ENCODE data around the gene EEF1AKMT4. TPM values are rescaled to one million over a fixed set of nuclear protein-coding genes. Genes with fewer than 3 reads are reported as not detected.

Gene EEF1AKMT4
- total and polyA plus RNA-seq, 2 donors, result 2.9 to 5.0 TPM

DNA sequence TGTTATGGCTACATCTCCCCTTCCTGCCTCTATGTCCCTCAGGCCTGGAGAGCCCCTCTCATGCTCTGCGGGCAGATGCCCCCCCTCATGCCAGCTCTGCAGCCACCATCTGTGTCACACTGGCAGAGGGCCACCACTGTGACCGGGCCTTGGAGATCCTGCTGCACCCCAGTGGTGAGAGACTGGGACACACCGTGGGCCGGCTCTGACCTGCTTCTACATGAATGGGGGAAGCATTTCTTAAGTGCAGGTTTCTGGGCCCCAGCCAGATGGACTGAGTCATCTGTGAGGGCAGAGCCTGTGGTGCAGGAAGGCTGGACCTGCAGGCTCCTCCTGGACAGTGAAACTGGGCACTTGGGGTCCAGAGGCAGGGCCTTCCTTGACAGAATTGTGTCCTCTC lies 15.2 kb upstream of the EEF1AKMT4 start:
- Histone ChIP-seq H3K9me3 (ENCODE audit: control insufficient read depth in 2 of 2, insufficient read depth in 1 of 2, low read length in 1 of 2) (peaks cover 0 to 4% of the 10 kb centered on the region in 2 donors), H3K4me1 (ENCODE audit: control insufficient read depth in 2 of 2, insufficient read depth in 2 of 2, low read length in 2 of 2) (peaks cover 4 to 7% of the 10 kb centered on the region in 2 donors), H3K36me3 (ENCODE audit: control insufficient read depth in 2 of 2, insufficient read depth in 2 of 2, low read length in 1 of 2) (no peaks in the 10 kb centered on the region), H3K27ac (ENCODE audit: low read depth in 1 of 2, low read length in 1 of 2) (no peak overlapping the region), H3K4me3 (ENCODE audit: low read length in 2 of 2) (no peak overlapping the region), H3K27me3 (ENCODE audit: control insufficient read depth in 2 of 2, insufficient read depth in 1 of 2, low read length in 1 of 2) (peaks cover 39 to 63% of the 10 kb centered on the region in 2 donors)
- DNase-seq (ENCODE audit: low read depth in 6 of 9, low spot score in 9 of 9), result no peak
- WGBS, result 68% methylated on average over 4 of the region's 4 CpGs

GRCh38 chr3:184234671-184235380 lies 14.6 kb upstream of the EEF1AKMT4 start:
- 95% methylated on average over 19 of the region's 19 CpGs for WGBS
- no peak for DNase-seq (ENCODE audit: low read depth in 6 of 9, low spot score in 9 of 9)
- no peak overlapping the region for H3K4me3 ChIP-seq (ENCODE audit: low read length in 2 of 2)
- peaks cover 34 to 57% of the 10 kb centered on the region in 2 donors for H3K27me3 ChIP-seq (ENCODE audit: control insufficient read depth in 2 of 2, insufficient read depth in 1 of 2, low read length in 1 of 2)
- peaks cover 1 to 3% of the 10 kb centered on the region in 2 donors for H3K4me1 ChIP-seq (ENCODE audit: control insufficient read depth in 2 of 2, insufficient read depth in 2 of 2, low read length in 2 of 2)
- H3K27ac ChIP-seq (ENCODE audit: low read depth in 1 of 2, low read length in 1 of 2), result no peak overlapping the region
- no peaks in the 10 kb centered on the region for H3K36me3 ChIP-seq (ENCODE audit: control insufficient read depth in 2 of 2, insufficient read depth in 2 of 2, low read length in 1 of 2)
- H3K9me3 ChIP-seq (ENCODE audit: control insufficient read depth in 2 of 2, insufficient read depth in 1 of 2, low read length in 1 of 2), result peaks cover 0 to 4% of the 10 kb centered on the region in 2 donors

GRCh38 chr3:184235381-184236032 lies 14.0 kb upstream of the EEF1AKMT4 start:
- DNase-seq (ENCODE audit: low read depth in 6 of 9, low spot score in 9 of 9), result no peak
- Histone ChIP-seq H3K9me3 (ENCODE audit: control insufficient read depth in 2 of 2, insufficient read depth in 1 of 2, low read length in 1 of 2) (peaks cover 0 to 4% of the 10 kb centered on the region in 2 donors), H3K27ac (ENCODE audit: low read depth in 1 of 2, low read length in 1 of 2) (no peak overlapping the region), H3K36me3 (ENCODE audit: control insufficient read depth in 2 of 2, insufficient read depth in 2 of 2, low read length in 1 of 2) (no peaks in the 10 kb centered on the region), H3K4me1 (ENCODE audit: control insufficient read depth in 2 of 2, insufficient read depth in 2 of 2, low read length in 2 of 2) (no peaks in the 10 kb centered on the region), H3K4me3 (ENCODE audit: low read length in 2 of 2) (no peak overlapping the region), H3K27me3 (ENCODE audit: control insufficient read depth in 2 of 2, insufficient read depth in 1 of 2, low read length in 1 of 2) (peaks cover 28 to 51% of the 10 kb centered on the region in 2 donors)
- 92% methylated on average over 4 of the region's 4 CpGs for WGBS

GRCh38 chr3:184236033-184236410 lies 13.4 kb upstream of the EEF1AKMT4 start:
- H3K27ac ChIP-seq (ENCODE audit: low read depth in 1 of 2, low read length in 1 of 2), result no peak overlapping the region
- H3K36me3 ChIP-seq (ENCODE audit: control insufficient read depth in 2 of 2, insufficient read depth in 2 of 2, low read length in 1 of 2), result no peaks in the 10 kb centered on the region
- no peak overlapping the region for H3K4me3 ChIP-seq (ENCODE audit: low read length in 2 of 2)
- no peaks in the 10 kb centered on the region for H3K4me1 ChIP-seq (ENCODE audit: control insufficient read depth in 2 of 2, insufficient read depth in 2 of 2, low read length in 2 of 2)
- no peak for DNase-seq (ENCODE audit: low read depth in 6 of 9, low spot score in 9 of 9)
- WGBS, result 84% methylated on average over 14 of the region's 14 CpGs
- peaks cover 24 to 49% of the 10 kb centered on the region in 2 donors for H3K27me3 ChIP-seq (ENCODE audit: control insufficient read depth in 2 of 2, insufficient read depth in 1 of 2, low read length in 1 of 2)
- peaks cover 0 to 2% of the 10 kb centered on the region in 2 donors for H3K9me3 ChIP-seq (ENCODE audit: control insufficient read depth in 2 of 2, insufficient read depth in 1 of 2, low read length in 1 of 2)

DNA sequence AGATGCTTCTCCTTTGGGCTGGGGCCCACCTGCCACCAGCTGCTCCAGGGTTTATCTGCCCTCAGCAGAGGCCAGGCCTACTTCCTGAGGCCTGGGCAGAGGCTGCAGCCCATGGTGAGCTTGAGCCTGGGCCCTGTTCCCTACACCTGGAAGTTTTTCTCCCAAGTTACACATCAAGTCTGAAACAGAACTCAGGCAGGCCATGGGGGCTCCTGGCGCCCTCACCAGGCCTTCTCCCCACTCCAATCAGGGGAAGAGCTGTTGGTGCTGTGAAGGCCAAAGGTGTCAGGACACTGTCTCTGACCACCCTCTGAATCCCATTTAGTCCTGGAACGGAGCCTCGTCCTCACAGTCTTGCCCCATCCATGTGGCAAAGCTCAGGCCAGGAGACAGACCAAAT lies 12.8 kb upstream of the EEF1AKMT4 start:
- Histone ChIP-seq H3K36me3 (ENCODE audit: control insufficient read depth in 2 of 2, insufficient read depth in 2 of 2, low read length in 1 of 2) (peaks cover 0 to 5% of the 10 kb centered on the region in 2 donors), H3K4me1 (ENCODE audit: control insufficient read depth in 2 of 2, insufficient read depth in 2 of 2, low read length in 2 of 2) (no peaks in the 10 kb centered on the region), H3K4me3 (ENCODE audit: low read length in 2 of 2) (no peak overlapping the region), H3K27me3 (ENCODE audit: control insufficient read depth in 2 of 2, insufficient read depth in 1 of 2, low read length in 1 of 2) (peaks cover 18 to 45% of the 10 kb centered on the region in 2 donors), H3K27ac (ENCODE audit: low read depth in 1 of 2, low read length in 1 of 2) (no peak overlapping the region), H3K9me3 (ENCODE audit: control insufficient read depth in 2 of 2, insufficient read depth in 1 of 2, low read length in 1 of 2) (no peaks in the 10 kb centered on the region)
- DNase-seq (ENCODE audit: low read depth in 6 of 9, low spot score in 9 of 9), result no peak
- 95% methylated on average over 3 of the region's 3 CpGs for WGBS

DNA sequence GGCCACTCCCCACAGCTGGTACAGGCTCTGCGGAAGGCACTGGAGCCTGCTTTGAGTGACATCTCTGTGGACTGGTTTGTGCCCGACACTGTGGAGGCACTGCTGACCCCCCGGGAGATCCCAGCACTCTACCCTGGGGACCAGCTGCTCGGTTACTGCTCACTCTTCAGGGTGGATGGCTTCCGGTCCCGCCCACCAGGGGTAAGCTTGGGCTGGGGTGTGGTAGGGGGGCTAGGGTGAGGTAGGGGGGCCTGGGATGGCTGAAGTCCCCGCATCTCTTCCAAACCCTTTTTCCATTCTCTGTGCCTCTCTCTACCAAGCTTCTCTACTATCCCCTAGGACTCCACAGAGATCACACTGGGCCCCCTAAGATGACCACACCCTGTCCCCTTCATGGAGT lies 12.3 kb upstream of the EEF1AKMT4 start:
- H3K4me1 ChIP-seq (ENCODE audit: control insufficient read depth in 2 of 2, insufficient read depth in 2 of 2, low read length in 2 of 2), result no peaks in the 10 kb centered on the region
- no peak overlapping the region for H3K27ac ChIP-seq (ENCODE audit: low read depth in 1 of 2, low read length in 1 of 2)
- no peak overlapping the region for H3K4me3 ChIP-seq (ENCODE audit: low read length in 2 of 2)
- DNase-seq (ENCODE audit: low read depth in 6 of 9, low spot score in 9 of 9), result no peak
- peaks cover 12 to 39% of the 10 kb centered on the region in 2 donors for H3K27me3 ChIP-seq (ENCODE audit: control insufficient read depth in 2 of 2, insufficient read depth in 1 of 2, low read length in 1 of 2)
- 96% methylated on average over 7 of the region's 7 CpGs for WGBS
- H3K36me3 ChIP-seq (ENCODE audit: control insufficient read depth in 2 of 2, insufficient read depth in 2 of 2, low read length in 1 of 2), result peaks cover 1 to 8% of the 10 kb centered on the region in 2 donors
- no peaks in the 10 kb centered on the region for H3K9me3 ChIP-seq (ENCODE audit: control insufficient read depth in 2 of 2, insufficient read depth in 1 of 2, low read length in 1 of 2)

DNA sequence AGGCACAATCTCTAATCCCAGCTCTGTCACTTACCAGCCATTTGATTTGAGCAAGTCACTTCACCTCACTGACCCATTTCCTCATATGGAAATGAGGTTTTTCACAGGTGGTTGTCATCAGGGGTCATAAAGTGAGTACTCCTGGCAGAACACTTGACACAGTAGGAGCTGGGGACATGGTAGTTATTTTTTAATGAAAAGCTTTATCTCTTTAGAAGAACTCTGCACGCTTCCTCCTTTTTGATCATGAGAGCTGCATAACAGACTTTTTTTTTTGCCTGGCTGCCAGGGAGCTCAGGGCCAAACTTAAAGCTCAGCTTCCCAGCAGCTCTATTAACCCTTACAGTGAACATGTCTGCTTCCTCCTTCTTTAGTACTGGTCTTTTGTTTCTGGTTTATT lies 11.7 kb upstream of the EEF1AKMT4 start:
- H3K4me1 ChIP-seq (ENCODE audit: control insufficient read depth in 2 of 2, insufficient read depth in 2 of 2, low read length in 2 of 2), result no peaks in the 10 kb centered on the region
- no peak overlapping the region for H3K4me3 ChIP-seq (ENCODE audit: low read length in 2 of 2)
- 22% methylated on average over 1 of the region's 1 CpG for WGBS
- no peak for DNase-seq (ENCODE audit: low read depth in 6 of 9, low spot score in 9 of 9)
- H3K9me3 ChIP-seq (ENCODE audit: control insufficient read depth in 2 of 2, insufficient read depth in 1 of 2, low read length in 1 of 2), result no peaks in the 10 kb centered on the region
- H3K27ac ChIP-seq (ENCODE audit: low read depth in 1 of 2, low read length in 1 of 2), result no peak overlapping the region
- peaks cover 7 to 14% of the 10 kb centered on the region in 2 donors for H3K36me3 ChIP-seq (ENCODE audit: control insufficient read depth in 2 of 2, insufficient read depth in 2 of 2, low read length in 1 of 2)
- H3K27me3 ChIP-seq (ENCODE audit: control insufficient read depth in 2 of 2, insufficient read depth in 1 of 2, low read length in 1 of 2), result peaks cover 7 to 33% of the 10 kb centered on the region in 2 donors

DNA sequence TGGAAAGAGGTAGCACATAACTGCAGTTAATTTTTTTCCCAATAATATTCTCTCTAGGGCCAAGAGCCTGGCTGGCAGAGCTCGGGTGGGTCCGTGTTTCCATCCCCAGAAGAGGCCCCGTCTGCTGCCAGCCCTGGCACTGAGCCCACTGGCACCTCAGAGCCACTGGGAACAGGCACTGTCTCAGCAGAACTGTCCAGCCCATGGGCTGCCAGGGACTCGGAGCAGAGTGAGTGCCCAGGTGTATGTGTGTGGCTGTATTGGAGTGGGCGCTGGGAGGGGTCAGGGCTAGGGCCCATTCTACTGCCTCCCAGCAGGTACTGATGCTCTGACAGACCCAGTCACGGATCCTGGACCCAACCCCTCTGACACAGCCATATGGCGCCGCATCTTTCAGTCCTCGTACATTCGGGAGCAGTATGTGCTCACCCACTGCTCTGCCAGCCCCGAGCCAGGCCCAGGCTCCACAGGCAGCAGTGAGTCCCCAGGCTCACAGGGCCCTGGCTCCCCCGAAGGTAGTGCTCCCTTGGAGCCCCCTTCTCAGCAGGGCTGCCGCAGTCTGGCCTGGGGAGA lies 11.1 kb upstream of the EEF1AKMT4 start:
- Histone ChIP-seq H3K4me3 (ENCODE audit: low read length in 2 of 2) (no peak overlapping the region), H3K27ac (ENCODE audit: low read depth in 1 of 2, low read length in 1 of 2) (no peak overlapping the region), H3K9me3 (ENCODE audit: control insufficient read depth in 2 of 2, insufficient read depth in 1 of 2, low read length in 1 of 2) (no peaks in the 10 kb centered on the region), H3K36me3 (ENCODE audit: control insufficient read depth in 2 of 2, insufficient read depth in 2 of 2, low read length in 1 of 2) (peaks cover 13 to 18% of the 10 kb centered on the region in 2 donors), H3K4me1 (ENCODE audit: control insufficient read depth in 2 of 2, insufficient read depth in 2 of 2, low read length in 2 of 2) (no peaks in the 10 kb centered on the region), H3K27me3 (ENCODE audit: control insufficient read depth in 2 of 2, insufficient read depth in 1 of 2, low read length in 1 of 2) (peaks cover 1 to 28% of the 10 kb centered on the region in 2 donors)
- no peak for DNase-seq (ENCODE audit: low read depth in 6 of 9, low spot score in 9 of 9)
- WGBS, result 92% methylated on average over 13 of the region's 13 CpGs

GRCh38 chr3:184239221-184239620 lies 10.3 kb upstream of the EEF1AKMT4 start:
- no peaks in the 10 kb centered on the region for H3K4me1 ChIP-seq (ENCODE audit: control insufficient read depth in 2 of 2, insufficient read depth in 2 of 2, low read length in 2 of 2)
- H3K4me3 ChIP-seq (ENCODE audit: low read length in 2 of 2), result no peak overlapping the region
- no peak overlapping the region for H3K27ac ChIP-seq (ENCODE audit: low read depth in 1 of 2, low read length in 1 of 2)
- peaks cover 21 to 26% of the 10 kb centered on the region in 2 donors for H3K36me3 ChIP-seq (ENCODE audit: control insufficient read depth in 2 of 2, insufficient read depth in 2 of 2, low read length in 1 of 2)
- WGBS, result 94% methylated on average over 8 of the region's 8 CpGs
- no peaks in the 10 kb centered on the region for H3K9me3 ChIP-seq (ENCODE audit: control insufficient read depth in 2 of 2, insufficient read depth in 1 of 2, low read length in 1 of 2)
- no peak for DNase-seq (ENCODE audit: low read depth in 6 of 9, low spot score in 9 of 9)
- peaks cover 0 to 19% of the 10 kb centered on the region in 2 donors for H3K27me3 ChIP-seq (ENCODE audit: control insufficient read depth in 2 of 2, insufficient read depth in 1 of 2, low read length in 1 of 2)
